Peyer's patch (tissue), 4 donors: Measurements from ENCODE around the gene DNAJC17. TPM values are rescaled to one million over a fixed set of nuclear protein-coding genes. Genes with fewer than 3 reads are reported as not detected.

Source experiments
- DNase-seq, 3 donors: peaks; one replicate each; pipeline ENCODE4 v3.0.0-alpha.2; 2017 to 2019
- H3K27ac ChIP-seq, 4 donors: fragments of 200-600 bp; sonication (generic); one replicate each; pipeline ENCODE4 v1.5.1; 2016 to 2019
- H3K27me3 ChIP-seq, 2 donors: fragments of 200-600 bp; sonication (generic); one replicate each; pipeline ENCODE4 v1.5.1; 2019
- H3K36me3 ChIP-seq, 3 donors: fragments of 200-600 bp; sonication (generic); one replicate each; pipeline ENCODE4 v1.5.1; 2016 to 2019
- H3K4me1 ChIP-seq, 4 donors: fragments of 200-600 bp; sonication (generic); one replicate each; pipeline ENCODE4 v1.5.1; 2016 to 2019
- H3K4me3 ChIP-seq, 4 donors: fragments of 200-600 bp; sonication (generic); 1 replicate in 3 of 4; 2 replicates in 1 of 4; pipeline ENCODE4 v1.5.1; 2016 to 2019; ENCODE audit warnings: mild to moderate bottlenecking in 1 of 4
- H3K9me3 ChIP-seq, 4 donors: fragments of 200-600 bp; sonication (generic); one replicate each; pipeline ENCODE4 v1.5.1; 2016 to 2019; ENCODE audit warnings: mild to moderate bottlenecking in 1 of 4
- CTCF ChIP-seq, 6 experiments: fragments of 450-650 bp in 4 of 6; fragments of 200-600 bp in 2 of 6; sonication (generic) in 1 of 6; IDR thresholded peaks; one replicate each; pipeline ENCODE4 v1.5.1; 2017 to 2019; ENCODE audit warnings: antibody characterized with exemption in 6 of 6, mild to moderate bottlenecking in 3 of 6, moderate library complexity in 1 of 6
- POLR2A ChIP-seq, 2 donors: fragments of 450-650 bp; IDR thresholded peaks; one replicate each; pipeline ENCODE4 v1.5.1; 2017; ENCODE audit warnings: antibody characterized with exemption in 2 of 2, mild to moderate bottlenecking in 2 of 2, moderate library complexity in 2 of 2
- total RNA-seq, 4 donors: library from RNA; depleted of rRNA; stranded (reverse); fragments of >200 nt; gene quantifications; one replicate each; pipeline ENCODE4 v1.1.0, GENCODE V29; 2016

DNAJC17 gene
- total RNA-seq, 4 donors from 2014 or later: 26.9 to 37.1 (median 32.9) TPM

GRCh38 chr15:40739854-40740253 lies 67.4 kb downstream of the DNAJC17 start:
- no peaks in the 10 kb centered on the region for H3K9me3 ChIP-seq
- H3K36me3 ChIP-seq: peaks cover 0 to 90% (median 0%) of the 10 kb centered on the region in 3 donors
- peaks cover 0 to 8% (median 0%) of the 10 kb centered on the region in 4 donors for H3K4me1 ChIP-seq
- no peak overlapping the region for H3K4me3 ChIP-seq
- no peak overlapping the region for H3K27ac ChIP-seq
- DNase-seq: no peak
- H3K27me3 ChIP-seq: no peaks in the 10 kb centered on the region
- TF ChIP-seq POLR2A (IDR thresholded peaks at IDR 0.05) (no peak), CTCF (IDR thresholded peaks at IDR 0.05) (no peak)

GRCh38 chr15:40739047-40739446 lies 68.2 kb downstream of the DNAJC17 start:
- TF ChIP-seq CTCF (IDR thresholded peaks at IDR 0.05): no peak
- TF ChIP-seq POLR2A (IDR thresholded peaks at IDR 0.05): no peak
- Histone ChIP-seq H3K4me1 (peaks cover 0 to under 1% (median 0%) of the 10 kb centered on the region in 4 donors), H3K4me3 (no peak overlapping the region), H3K27ac (no peak overlapping the region), H3K9me3 (no peaks in the 10 kb centered on the region), H3K36me3 (peaks cover 0 to 90% (median 0%) of the 10 kb centered on the region in 3 donors), H3K27me3 (no peaks in the 10 kb centered on the region)
- peak in 1 of 3 donors; percentile 11 for DNase-seq

- no peak for DNase-seq
These were observed 70.2 kb downstream of the DNAJC17 start for GRCh38 chr15:40737048-40737447.

GRCh38 chr15:40736575-40736974 lies 70.7 kb downstream of the DNAJC17 start:
- DNase-seq: no peak
- Histone ChIP-seq H3K4me1 (no peaks in the 10 kb centered on the region), H3K9me3 (no peaks in the 10 kb centered on the region), H3K27me3 (no peaks in the 10 kb centered on the region), H3K4me3 (no peak overlapping the region), H3K36me3 (peaks cover 0 to 92% (median 0%) of the 10 kb centered on the region in 3 donors), H3K27ac (no peak overlapping the region)
- TF ChIP-seq POLR2A (IDR thresholded peaks at IDR 0.05) (no peak), CTCF (IDR thresholded peaks at IDR 0.05) (no peak)

More at GRCh38 chr15:40737048-40737447, 70.2 kb downstream of the DNAJC17 start:
- Histone ChIP-seq H3K27me3 (no peaks in the 10 kb centered on the region), H3K36me3 (peaks cover 0 to 90% (median 0%) of the 10 kb centered on the region in 3 donors), H3K9me3 (no peaks in the 10 kb centered on the region), H3K27ac (no peak overlapping the region), H3K4me1 (no peaks in the 10 kb centered on the region), H3K4me3 (no peak overlapping the region)
- TF ChIP-seq CTCF (IDR thresholded peaks at IDR 0.05) (no peak), POLR2A (IDR thresholded peaks at IDR 0.05) (no peak)

GRCh38 chr15:40731034-40731433 lies 76.2 kb downstream of the DNAJC17 start:
- Histone ChIP-seq H3K9me3 (no peaks in the 10 kb centered on the region), H3K4me1 (no peaks in the 10 kb centered on the region), H3K4me3 (no peak overlapping the region), H3K27me3 (no peaks in the 10 kb centered on the region), H3K27ac (no peak overlapping the region), H3K36me3 (peaks cover 0 to 39% (median 0%) of the 10 kb centered on the region in 3 donors)
- TF ChIP-seq CTCF (IDR thresholded peaks at IDR 0.05): no peak
- DNase-seq: no peak

GRCh38 chr15:40723919-40724318 lies 83.4 kb downstream of the DNAJC17 start:
- Histone ChIP-seq H3K4me1 (no peaks in the 10 kb centered on the region), H3K27me3 (no peaks in the 10 kb centered on the region), H3K9me3 (no peaks in the 10 kb centered on the region), H3K36me3 (no peaks in the 10 kb centered on the region), H3K4me3 (no peak overlapping the region), H3K27ac (no peak overlapping the region)
- no peak for DNase-seq
- TF ChIP-seq CTCF (IDR thresholded peaks at IDR 0.05) (no peak), POLR2A (IDR thresholded peaks at IDR 0.05) (no peak)
